Measurements from ENCODE around the gene CSRP1. TPM values are rescaled to one million over a fixed set of nuclear protein-coding genes. Genes with fewer than 3 reads are reported as not detected.
A peak's percentile ranks its signal among the peaks of the same experiment; 100 is the strongest.

CSRP1 gene
- total and polyA plus RNA-seq, 2 donors from 2014 or later, result 211 to 236 TPM

- no peak for TF ChIP-seq CTCF (IDR thresholded peaks at IDR 0.05; ENCODE audit: borderline replicate concordance, extremely low read depth, insufficient read depth)
- Histone ChIP-seq H3K9me3 (ENCODE audit: control insufficient read depth in 2 of 3, insufficient read depth in 1 of 3, low read length in 3 of 3) (no peaks in the 10 kb centered on the region), H3K9ac (ENCODE audit: low read length in 3 of 3) (no peak overlapping the region), H3K4me3 (ENCODE audit: low read length in 3 of 3) (no peak overlapping the region), H3K27ac (ENCODE audit: low read depth in 2 of 2, low read length in 2 of 2) (no peak overlapping the region), H3K27me3 (ENCODE audit: control insufficient read depth, insufficient read depth, low read length) (no peaks in the 10 kb centered on the region), H3K36me3 (ENCODE audit: control insufficient read depth in 2 of 3, insufficient read depth in 3 of 3, low read length in 3 of 3) (no peaks in the 10 kb centered on the region), H3K4me1 (ENCODE audit: control insufficient read depth in 2 of 3, insufficient read depth in 2 of 3, low read depth in 1 of 3, low read length in 3 of 3) (peaks cover 0 to 6% (median 0%) of the 10 kb centered on the region in 3 donors)
- FAIRE-seq (no peak), DNase-seq (no peak)
- intact Hi-C loops (cut with DNase I), result no loop called here
Observed at GRCh38 chr1:201542309-201543035, 35.5 kb upstream of the CSRP1 start.

- no peak overlapping the region for H3K9ac ChIP-seq (ENCODE audit: low read length in 3 of 3)
- TF ChIP-seq CTCF (IDR thresholded peaks at IDR 0.05; ENCODE audit: borderline replicate concordance, extremely low read depth, insufficient read depth), result no peak
- no peak for DNase-seq
- H3K27me3 ChIP-seq (ENCODE audit: control insufficient read depth, insufficient read depth, low read length), result no peaks in the 10 kb centered on the region
- intact Hi-C loops (cut with DNase I), result no loop called here
- H3K4me3 ChIP-seq (ENCODE audit: low read length in 3 of 3), result no peak overlapping the region
- no peak for FAIRE-seq
- H3K4me1 ChIP-seq (ENCODE audit: control insufficient read depth in 2 of 3, insufficient read depth in 2 of 3, low read depth in 1 of 3, low read length in 3 of 3), result peaks cover 0 to 8% (median 0%) of the 10 kb centered on the region in 3 donors
- H3K36me3 ChIP-seq (ENCODE audit: control insufficient read depth in 2 of 3, insufficient read depth in 3 of 3, low read length in 3 of 3), result no peaks in the 10 kb centered on the region
- H3K9me3 ChIP-seq (ENCODE audit: control insufficient read depth in 2 of 3, insufficient read depth in 1 of 3, low read length in 3 of 3), result no peaks in the 10 kb centered on the region
- H3K27ac ChIP-seq (ENCODE audit: low read depth in 2 of 2, low read length in 2 of 2), result no peak overlapping the region
Observed at GRCh38 chr1:201540846-201541735, 34.2 kb upstream of the CSRP1 start.

- Histone ChIP-seq H3K36me3 (ENCODE audit: control insufficient read depth in 2 of 3, insufficient read depth in 3 of 3, low read length in 3 of 3) (no peaks in the 10 kb centered on the region), H3K9ac (ENCODE audit: low read length in 3 of 3) (peak overlapping the region; percentile 20 to 55 (median 51)), H3K9me3 (ENCODE audit: control insufficient read depth in 2 of 3, insufficient read depth in 1 of 3, low read length in 3 of 3) (no peaks in the 10 kb centered on the region), H3K4me3 (ENCODE audit: low read length in 3 of 3) (peak overlapping the region; percentile 47 to 74 (median 66)), H3K4me1 (ENCODE audit: control insufficient read depth in 2 of 3, insufficient read depth in 2 of 3, low read depth in 1 of 3, low read length in 3 of 3) (peaks cover 0 to 8% (median 0%) of the 10 kb centered on the region in 3 donors), H3K27me3 (ENCODE audit: control insufficient read depth, insufficient read depth, low read length) (no peaks in the 10 kb centered on the region), H3K27ac (ENCODE audit: low read depth in 2 of 2, low read length in 2 of 2) (peak overlapping the region; percentile 60 to 66)
- FAIRE-seq, result no peak
- no peak for TF ChIP-seq CTCF (IDR thresholded peaks at IDR 0.05; ENCODE audit: borderline replicate concordance, extremely low read depth, insufficient read depth)
- intact Hi-C loops (cut with DNase I), result no loop called here
- DNase-seq, result peak; percentile 57 to 85 (median 67)
Observed at GRCh38 chr1:201539561-201540431, 32.9 kb upstream of the CSRP1 start.
